GM23338 (cell line): ENCODE measurements around the gene CERS5. TPM values are rescaled to one million over a fixed set of nuclear protein-coding genes. Genes with fewer than 3 reads are reported as not detected.

Experiments used
- ATAC-seq: fragments of 200-7000 bp; cut with Tn5 transposase; 3 replicates; pipeline ENCODE4 v1.9.1; 2020
- DNase-seq: peaks from one replicate; pipeline ENCODE4 v3.0.0-alpha.2; 2015; ENCODE audit warnings: low spot score
- H2AFZ ChIP-seq: fragments of 200-600 bp; sonication (generic); 2 replicates; pipeline ENCODE4 v1.8.0; 2016; ENCODE audit warnings: antibody characterized with exemption, mild to moderate bottlenecking, moderate library complexity
- H3F3A ChIP-seq: fragments of 200-600 bp; sonication (generic); replicated peaks from 2 replicates; pipeline ENCODE4 v1.8.0; 2017; ENCODE audit warnings: antibody characterized with exemption, mixed run types, low read depth
- H3K27ac ChIP-seq: fragments of 200-600 bp; sonication (generic); 2 replicates; pipeline ENCODE4 v1.6.1; 2016; ENCODE audit warnings: low read depth
- H3K27me3 ChIP-seq: fragments of 200-600 bp; sonication (generic); 2 replicates; pipeline ENCODE4 v1.8.0; 2016; ENCODE audit warnings: mild to moderate bottlenecking, mixed run types, moderate library complexity; ENCODE audit not compliant: insufficient read depth
- H3K36me3 ChIP-seq: fragments of 200-600 bp; sonication (generic); 2 replicates; pipeline ENCODE4 v1.8.0; 2016; ENCODE audit warnings: mild to moderate bottlenecking; ENCODE audit not compliant: insufficient read depth
- H3K4me1 ChIP-seq: fragments of 200-600 bp; sonication (generic); 2 replicates; pipeline ENCODE4 v1.8.0; 2016; ENCODE audit warnings: mild to moderate bottlenecking, moderate library complexity; ENCODE audit not compliant: insufficient read depth
- H3K4me2 ChIP-seq: fragments of 200-600 bp; sonication (generic); 2 replicates; pipeline ENCODE4 v1.7.1; 2017; ENCODE audit warnings: mixed run types
- H3K4me3 ChIP-seq: fragments of 200-600 bp; sonication (generic); 2 replicates; pipeline ENCODE4 v1.6.1; 2016; ENCODE audit warnings: mixed run types
- H3K79me2 ChIP-seq: fragments of 200-600 bp; sonication (generic); replicated peaks from 2 replicates; pipeline ENCODE4 v1.8.0; 2017; ENCODE audit warnings: mild to moderate bottlenecking; ENCODE audit not compliant: insufficient read depth
- H3K9me2 ChIP-seq: fragments of 200-600 bp; sonication (generic); 2 replicates; pipeline ENCODE4 v1.8.0; 2017; ENCODE audit not compliant: insufficient read depth
- H4K20me1 ChIP-seq: fragments of 200-600 bp; sonication (generic); replicated peaks from 2 replicates; pipeline ENCODE4 v1.8.0; 2017; ENCODE audit warnings: mild to moderate bottlenecking; ENCODE audit not compliant: insufficient read depth
- H3K27ac Mint-ChIP-seq: 2 replicates; pipeline ENCODE4 v1.8.0; 2020; ENCODE audit warnings: inconsistent platforms, mild to moderate bottlenecking, moderate library complexity, mixed read lengths
- H3K27me3 Mint-ChIP-seq: 3 replicates; pipeline ENCODE4 v1.8.0; 2022; ENCODE audit warnings: low read depth, mild to moderate bottlenecking, moderate library complexity, mixed read lengths, inconsistent platforms; ENCODE audit not compliant: insufficient read depth, poor library complexity
- H3K36me3 Mint-ChIP-seq: 3 replicates; pipeline ENCODE4 v1.8.0; 2021; ENCODE audit warnings: low read depth, mild to moderate bottlenecking, inconsistent platforms, moderate library complexity, mixed read lengths
- H3K4me1 Mint-ChIP-seq: 3 replicates; pipeline ENCODE4 v1.8.0; 2020; ENCODE audit warnings: mild to moderate bottlenecking, inconsistent platforms, mixed read lengths
- H3K4me3 Mint-ChIP-seq: 3 replicates; pipeline ENCODE4 v1.8.0; 2021; ENCODE audit warnings: moderate library complexity, mild to moderate bottlenecking, inconsistent platforms, mixed read lengths
- H3K9me3 Mint-ChIP-seq: 3 replicates; pipeline ENCODE4 v1.8.0; 2020; ENCODE audit warnings: moderate library complexity, mild to moderate bottlenecking, inconsistent platforms, mixed read lengths
- CREB1 ChIP-seq: fragments of 250-450 bp; sonication (Bioruptor Pico); IDR thresholded peaks from 2 replicates; pipeline ENCODE4 v1.5.0; 2020; ENCODE audit warnings: low read depth, mild to moderate bottlenecking, moderate library complexity
- CTCF ChIP-seq, 2 experiments: fragments of 200-600 bp in 1 of 2; sonication (generic) in 1 of 2; conservative IDR thresholded peaks; 2 replicates each; pipeline versions ENCODE4 v1.5.1 to v1.6.1; 2016 to 2017; ENCODE audit warnings: antibody characterized with exemption in 2 of 2, low read depth in 2 of 2, mild to moderate bottlenecking in 2 of 2, moderate library complexity in 1 of 2
- ETS1 ChIP-seq: IDR thresholded peaks from 2 replicates; pipeline ENCODE4 v1.6.1; 2016; ENCODE audit warnings: antibody characterized with exemption
- JUNB ChIP-seq: IDR thresholded peaks from one replicate; pipeline ENCODE4 v1.6.1; 2016; ENCODE audit warnings: antibody characterized with exemption; ENCODE audit not compliant: unreplicated experiment
- NANOG ChIP-seq: IDR thresholded peaks from 2 replicates; pipeline ENCODE4 v1.6.1; 2016; ENCODE audit warnings: antibody characterized with exemption, borderline replicate concordance
- REST ChIP-seq: IDR thresholded peaks from one replicate; pipeline ENCODE4 v1.6.1; 2018; ENCODE audit warnings: antibody characterized with exemption; ENCODE audit not compliant: unreplicated experiment
- STAT1 ChIP-seq: IDR thresholded peaks from one replicate; pipeline ENCODE4 v1.6.1; 2016; ENCODE audit warnings: antibody characterized with exemption; ENCODE audit not compliant: unreplicated experiment
- ZNF331 ChIP-seq: fragments of 250-450 bp; sonication (Bioruptor Pico); IDR thresholded peaks from 2 replicates; pipeline ENCODE4 v1.5.0; 2020; ENCODE audit warnings: low read depth, mild to moderate bottlenecking, moderate library complexity
- polyA plus RNA-seq: library from polyadenylated mRNA; unstranded; fragments of >200 nt; fragmentation: Nextera tagmentation; extraction: Ambion mirVana; gene quantifications from 2 replicates; pipeline ENCODE4 v1.2.1, GENCODE V29; 2016
- total RNA-seq: library from RNA; depleted of rRNA; stranded (reverse); fragments of >200 nt; shearing (Covaris generic); gene quantifications from 2 replicates; pipeline ENCODE4 v1.2.3, GENCODE V29; 2014

CERS5 gene
- total and polyA plus RNA-seq, 2 experiments from 2014 or later, result 42.7 to 56.5 TPM

GRCh38 chr12:50109319-50109718 lies 57.9 kb downstream of the CERS5 start:
- Mint-ChIP-seq H3K27ac (no peak overlapping the region), H3K9me3 (0 out of 3 replicates have a peak, but pooled peaks cover under 1% of the 10 kb centered on the region), H3K4me3 (no peak overlapping the region), H3K27me3 (peaks cover 9% of the 10 kb centered on the region), H3K4me1 (peaks cover 25% of the 10 kb centered on the region), H3K36me3 (no peaks in the 10 kb centered on the region; the same call in 2 of the 3 replicates)
- Histone ChIP-seq H3K4me1 (peaks cover 12% of the 10 kb centered on the region; the same call in 1 of the 2 replicates), H3K4me2 (no peak overlapping the region), H3F3A (peaks cover 16% of the 10 kb centered on the region), H2AFZ (no peak overlapping the region), H3K9me2 (no peaks in the 10 kb centered on the region), H3K27me3 (no peaks in the 10 kb centered on the region), H3K36me3 (no peaks in the 10 kb centered on the region), H3K79me2 (peaks cover 16% of the 10 kb centered on the region), H3K4me3 (no peak overlapping the region), H4K20me1 (no peaks in the 10 kb centered on the region), H3K27ac (no peak overlapping the region)
- DNase-seq, result no peak
- ATAC-seq, result no peak
- TF ChIP-seq JUNB, result no peak
- TF ChIP-seq REST, result no peak
- TF ChIP-seq ETS1, result no peak
- no peak for TF ChIP-seq STAT1
- no peak for TF ChIP-seq ZNF331

- H3K27ac Mint-ChIP-seq, result no peak overlapping the region
- TF ChIP-seq STAT1 (no peak), CTCF (conservative IDR thresholded peaks at IDR 0.05; ENCODE audit: low read depth in 2 of 2) (no peak), NANOG (no peak), ETS1 (no peak), CREB1 (CRISPR knock-in tag) (no peak), JUNB (no peak)
Measured at GRCh38 chr12:50107416-50108268, 59.5 kb downstream of the CERS5 start.

More at GRCh38 chr12:50107416-50108268, 59.5 kb downstream of the CERS5 start:
- peaks cover 9% of the 10 kb centered on the region for H3K27me3 Mint-ChIP-seq
- H3K9me3 Mint-ChIP-seq, result no peaks in the 10 kb centered on the region
- H3K4me2 ChIP-seq, result no peak overlapping the region
- H3K9me2 ChIP-seq, result no peaks in the 10 kb centered on the region
- no peak overlapping the region for H3K4me3 ChIP-seq
- H3K27me3 ChIP-seq, result no peaks in the 10 kb centered on the region
- no peak overlapping the region for H2AFZ ChIP-seq
- H3K79me2 ChIP-seq, result no peaks in the 10 kb centered on the region
- no peaks in the 10 kb centered on the region; the same call in 2 of the 3 replicates for H3K36me3 Mint-ChIP-seq
- no peak for ATAC-seq
- H4K20me1 ChIP-seq, result no peaks in the 10 kb centered on the region
- DNase-seq, result no peak
- H3K4me3 Mint-ChIP-seq, result no peak overlapping the region
- H3K36me3 ChIP-seq, result no peaks in the 10 kb centered on the region
- H3F3A ChIP-seq, result peaks cover 14% of the 10 kb centered on the region
- peaks cover 23% of the 10 kb centered on the region; the same call in 1 of the 2 replicates for H3K4me1 ChIP-seq
- H3K4me1 Mint-ChIP-seq, result peaks cover 35% of the 10 kb centered on the region
- no peak overlapping the region for H3K27ac ChIP-seq
